Glutamatergic neuron (in vitro differentiated cells): ENCODE data around the gene CDH23. TPM values are rescaled to one million over a fixed set of nuclear protein-coding genes. Genes with fewer than 3 reads are reported as not detected.
A peak's percentile ranks its signal among the peaks of the same experiment; 100 is the strongest.

Experiments used
- DNase-seq: peaks from one replicate; pipeline ENCODE4 v3.0.0; 2022
- H3K27ac Mint-ChIP-seq: one replicate; pipeline ENCODE4 v1.8.0; 2020; ENCODE audit warnings: mild to moderate bottlenecking, mixed read lengths, inconsistent platforms; ENCODE audit not compliant: unreplicated experiment
- H3K27me3 Mint-ChIP-seq: one replicate; pipeline ENCODE4 v1.8.0; 2020; ENCODE audit warnings: mild to moderate bottlenecking, moderate library complexity, mixed read lengths, inconsistent platforms; ENCODE audit not compliant: unreplicated experiment
- H3K36me3 Mint-ChIP-seq: one replicate; pipeline ENCODE4 v1.8.0; 2020; ENCODE audit warnings: mild to moderate bottlenecking, mixed read lengths, inconsistent platforms; ENCODE audit not compliant: unreplicated experiment
- H3K4me1 Mint-ChIP-seq: one replicate; pipeline ENCODE4 v1.8.0; 2020; ENCODE audit warnings: mild to moderate bottlenecking, low read depth, mixed read lengths, inconsistent platforms; ENCODE audit not compliant: unreplicated experiment
- H3K4me3 Mint-ChIP-seq: one replicate; pipeline ENCODE4 v1.8.0; 2020; ENCODE audit warnings: mild to moderate bottlenecking, mixed read lengths, inconsistent platforms; ENCODE audit not compliant: unreplicated experiment
- H3K9me3 Mint-ChIP-seq: one replicate; pipeline ENCODE4 v1.8.0; 2020; ENCODE audit warnings: mild to moderate bottlenecking, moderate library complexity, mixed read lengths, inconsistent platforms; ENCODE audit not compliant: unreplicated experiment
- total RNA-seq: library from RNA; stranded (reverse); fragmentation: NEBNext Ultra II Directional; extraction: Animal tissue kit (Norgen Biotek cat#: 25700); gene quantifications from one replicate; pipeline ENCODE4 v1.2.1, GENCODE V29; 2021; ENCODE audit not compliant: unreplicated experiment
- TF ChIP-seq, protein P1 (sequence below): fragments of 200-600 bp; sonication (generic); IDR thresholded peaks from one replicate; pipeline ENCODE4 v1.5.0; 2021; ENCODE audit not compliant: partially characterized antibody, unreplicated experiment

Gene CDH23
- total RNA-seq, 1 donor from 2014 or later = 2.0 TPM

DNA sequence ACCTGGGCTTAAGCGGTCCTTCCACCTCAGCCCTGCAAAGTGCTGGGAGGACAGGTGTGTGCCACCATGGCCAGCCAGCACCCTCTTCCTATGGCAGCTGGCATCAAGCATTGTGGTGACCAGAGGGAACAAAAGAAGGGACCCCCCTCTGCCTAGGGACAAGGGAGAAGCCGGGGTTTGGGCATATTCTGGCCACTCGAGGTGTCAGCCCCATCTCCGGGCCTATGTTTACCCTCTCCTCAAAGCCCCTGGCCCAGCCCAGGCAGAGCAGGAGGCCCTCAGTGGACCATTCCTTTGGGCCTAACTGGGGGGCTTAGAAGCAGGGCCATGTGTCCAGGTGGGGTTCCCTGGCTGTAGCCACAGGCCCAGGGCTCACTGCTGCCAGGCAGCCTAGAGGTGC, 352.7 kb downstream of the CDH23 start:
- H3K4me3 Mint-ChIP-seq = no peak overlapping the region
- H3K27ac Mint-ChIP-seq = no peak overlapping the region
- TF ChIP-seq, protein P1, sequence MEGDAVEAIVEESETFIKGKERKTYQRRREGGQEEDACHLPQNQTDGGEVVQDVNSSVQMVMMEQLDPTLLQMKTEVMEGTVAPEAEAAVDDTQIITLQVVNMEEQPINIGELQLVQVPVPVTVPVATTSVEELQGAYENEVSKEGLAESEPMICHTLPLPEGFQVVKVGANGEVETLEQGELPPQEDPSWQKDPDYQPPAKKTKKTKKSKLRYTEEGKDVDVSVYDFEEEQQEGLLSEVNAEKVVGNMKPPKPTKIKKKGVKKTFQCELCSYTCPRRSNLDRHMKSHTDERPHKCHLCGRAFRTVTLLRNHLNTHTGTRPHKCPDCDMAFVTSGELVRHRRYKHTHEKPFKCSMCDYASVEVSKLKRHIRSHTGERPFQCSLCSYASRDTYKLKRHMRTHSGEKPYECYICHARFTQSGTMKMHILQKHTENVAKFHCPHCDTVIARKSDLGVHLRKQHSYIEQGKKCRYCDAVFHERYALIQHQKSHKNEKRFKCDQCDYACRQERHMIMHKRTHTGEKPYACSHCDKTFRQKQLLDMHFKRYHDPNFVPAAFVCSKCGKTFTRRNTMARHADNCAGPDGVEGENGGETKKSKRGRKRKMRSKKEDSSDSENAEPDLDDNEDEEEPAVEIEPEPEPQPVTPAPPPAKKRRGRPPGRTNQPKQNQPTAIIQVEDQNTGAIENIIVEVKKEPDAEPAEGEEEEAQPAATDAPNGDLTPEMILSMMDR = no peak
- H3K9me3 Mint-ChIP-seq = peaks cover 8% of the 10 kb centered on the region
- peaks cover 2% of the 10 kb centered on the region for H3K27me3 Mint-ChIP-seq
- H3K36me3 Mint-ChIP-seq = no peaks in the 10 kb centered on the region
- DNase-seq = no peak
- peaks cover 28% of the 10 kb centered on the region for H3K4me1 Mint-ChIP-seq

- Mint-ChIP-seq H3K4me1 (peaks cover 28% of the 10 kb centered on the region), H3K36me3 (no peaks in the 10 kb centered on the region), H3K27me3 (peaks cover 4% of the 10 kb centered on the region), H3K27ac (peak overlapping the region; percentile 17), H3K4me3 (no peak overlapping the region), H3K9me3 (peaks cover 8% of the 10 kb centered on the region)
- TF ChIP-seq, protein P1 = no peak
- DNase-seq = no peak
Observed at GRCh38 chr10:71750124-71750841, 353.6 kb downstream of the CDH23 start.

DNA sequence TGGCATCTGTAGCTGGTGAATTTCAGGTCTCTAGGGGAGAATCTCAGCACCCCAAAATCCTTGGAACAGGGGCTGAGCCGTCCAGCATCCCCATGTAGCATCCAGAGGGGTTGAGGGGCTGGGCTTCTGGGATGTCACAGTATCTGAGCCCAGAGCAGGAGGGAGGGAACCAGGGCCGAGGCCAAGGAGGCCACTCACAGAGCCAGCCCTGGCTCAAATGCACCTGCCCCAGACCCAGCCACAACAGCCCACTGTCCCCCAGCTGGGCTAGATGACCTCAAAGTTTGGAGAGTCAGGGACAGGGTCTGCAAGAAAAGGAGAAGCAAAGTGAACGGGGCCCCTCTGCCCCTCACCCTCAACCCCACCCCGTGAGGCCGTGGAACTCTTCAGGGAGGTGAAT, 354.3 kb downstream of the CDH23 start:
- Mint-ChIP-seq H3K27ac (no peak overlapping the region), H3K9me3 (peaks cover 8% of the 10 kb centered on the region), H3K27me3 (peaks cover 4% of the 10 kb centered on the region), H3K4me1 (peaks cover 28% of the 10 kb centered on the region), H3K4me3 (no peak overlapping the region), H3K36me3 (no peaks in the 10 kb centered on the region)
- TF ChIP-seq, protein P1 = no peak
- no peak for DNase-seq

DNA sequence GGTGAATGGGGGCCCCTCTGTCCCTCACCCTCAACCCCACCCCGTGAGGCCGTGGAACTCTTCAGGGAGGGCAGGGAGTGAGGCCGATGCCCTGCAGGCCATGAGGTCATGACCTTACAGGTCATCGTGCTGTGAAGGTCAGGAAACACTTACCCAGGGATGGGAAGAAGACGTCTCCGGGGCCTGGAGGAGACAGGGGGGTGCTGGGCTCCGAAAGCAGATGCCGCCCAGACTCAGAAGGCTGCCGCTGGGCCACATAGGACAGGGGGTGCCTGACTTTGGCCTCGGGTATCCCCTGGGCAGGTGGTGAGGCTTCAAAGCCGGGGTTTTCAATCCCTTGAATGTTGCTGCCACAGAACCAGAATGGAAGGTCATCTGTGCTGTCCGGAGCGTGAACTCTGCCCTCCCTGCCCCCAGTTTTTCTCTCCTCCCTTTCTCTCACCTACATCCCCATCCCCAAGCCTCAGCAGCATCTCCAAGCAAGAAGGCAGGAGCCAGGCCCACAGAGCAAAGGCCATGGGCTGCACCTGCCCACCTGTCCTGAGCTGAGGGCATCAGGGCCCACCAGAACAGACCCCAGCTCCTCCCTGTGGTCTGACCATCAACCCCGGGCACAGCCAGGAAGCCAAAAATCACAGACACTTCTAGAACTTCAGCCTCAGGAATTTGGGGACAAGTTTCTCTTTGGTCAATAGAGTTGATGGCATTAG, 354.9 kb downstream of the CDH23 start:
- peaks cover 33% of the 10 kb centered on the region for H3K4me1 Mint-ChIP-seq
- no peaks in the 10 kb centered on the region for H3K36me3 Mint-ChIP-seq
- H3K9me3 Mint-ChIP-seq = peaks cover 8% of the 10 kb centered on the region
- H3K4me3 Mint-ChIP-seq = no peak overlapping the region
- H3K27me3 Mint-ChIP-seq = peaks cover 4% of the 10 kb centered on the region
- TF ChIP-seq, protein P1 = no peak
- DNase-seq = no peak
- H3K27ac Mint-ChIP-seq = peak overlapping the region; percentile 38

DNA sequence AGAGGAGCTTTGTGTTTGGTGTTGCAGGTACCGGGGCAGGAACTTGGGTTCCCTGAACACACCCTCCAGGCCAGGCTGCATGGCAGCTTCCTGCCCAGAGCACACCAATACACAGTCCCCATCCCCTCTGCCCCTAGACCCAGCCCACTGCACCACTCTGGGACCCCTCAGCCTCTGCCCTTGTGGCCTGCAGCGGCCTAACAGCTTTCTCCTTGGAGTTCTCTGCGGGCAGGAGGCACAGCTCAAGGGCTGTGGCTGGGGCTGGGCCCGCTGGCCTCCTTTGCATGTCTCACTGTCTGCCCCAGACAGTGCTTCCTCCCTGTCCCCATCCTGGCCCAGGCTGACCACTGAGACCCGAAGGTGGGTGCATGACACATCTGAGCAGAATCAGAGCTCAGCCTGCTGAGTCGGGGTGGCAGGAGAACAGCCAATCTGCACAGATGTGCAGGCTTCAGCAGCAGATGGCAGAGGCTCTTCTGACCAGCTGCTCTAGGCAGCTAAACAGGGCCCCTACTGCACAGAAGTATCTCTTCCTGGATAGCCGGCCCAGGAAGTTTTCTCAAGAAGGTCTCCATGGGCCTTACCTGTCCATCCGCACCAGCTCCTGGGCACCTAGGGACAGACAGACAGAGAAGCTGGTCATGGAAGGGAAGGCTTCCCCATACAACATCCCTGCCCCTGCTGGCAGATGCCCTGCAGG, 355.8 kb downstream of the CDH23 start:
- Mint-ChIP-seq H3K27me3 (peaks cover 4% of the 10 kb centered on the region), H3K4me3 (peak overlapping the region; percentile 55), H3K36me3 (no peaks in the 10 kb centered on the region), H3K4me1 (peaks cover 30% of the 10 kb centered on the region), H3K27ac (peak overlapping the region; percentile 92), H3K9me3 (peaks cover 7% of the 10 kb centered on the region)
- peak; percentile 30 for DNase-seq
- TF ChIP-seq, protein P1 = no peak
